Caco-2 (cell line): ENCODE results near the gene MFNG. TPM values are rescaled to one million over a fixed set of nuclear protein-coding genes. Genes with fewer than 3 reads are reported as not detected.
"Not testable (repeated sequence)": the region's sequence is repeated elsewhere in the genome, so short reads cannot be mapped to it uniquely, and the experiment has no call there.

Experiments
- BruUV-seq: library from RNA; stranded (reverse); fragments of 400-500 nt; replicated peaks from 2 replicates; lab custom pipeline; 2021; lab: Mats Ljungman, UMichigan
- CTCF ChIA-PET: fragments of 300-600 bp; sonication (Branson Sonifier 250); formaldehyde crosslinking; loops from one replicate; lab custom pipeline; 2022; ENCODE audit warnings: antibody characterized with exemption; lab: Charles Lee
- POLR2A ChIA-PET: fragments of 300-600 bp; sonication (Branson Sonifier 250); formaldehyde crosslinking; loops from one replicate; lab custom pipeline; 2022; ENCODE audit warnings: antibody characterized with exemption; lab: Charles Lee
- DNase-seq, 2 experiments: peaks; one replicate each; pipeline versions ENCODE4 v3.0.0 to v3.0.0-alpha.2; 2020 to 2022
- H3K27me3 ChIP-seq: replicated peaks from 2 replicates; pipeline ENCODE4 v1.6.0; 2011; ENCODE audit warnings: low read length; ENCODE audit not compliant: control insufficient read depth, insufficient read depth
- H3K36me3 ChIP-seq: 2 replicates; pipeline ENCODE4 v1.5.1; 2011; ENCODE audit warnings: low read length; ENCODE audit not compliant: control insufficient read depth, insufficient read depth
- H3K4me1 ChIP-seq: fragments of 250-450 bp; sonication (Bioruptor Pico); 2 replicates; pipeline ENCODE4 v1.5.1; 2020; ENCODE audit warnings: mild to moderate bottlenecking
- H3K4me3 ChIP-seq: 2 replicates; pipeline ENCODE4 v1.5.1; 2011; ENCODE audit warnings: low read depth, mild to moderate bottlenecking, control low read depth, low read length
- H3K9me3 ChIP-seq: fragments of 250-450 bp; sonication (Bioruptor Pico); 2 replicates; pipeline ENCODE4 v1.5.1; 2020; ENCODE audit warnings: mild to moderate bottlenecking, moderate library complexity
- H3K27ac Mint-ChIP-seq: one replicate; pipeline ENCODE4 v1.8.0; 2022; ENCODE audit warnings: mixed read lengths; ENCODE audit not compliant: unreplicated experiment
- H3K27me3 Mint-ChIP-seq: one replicate; pipeline ENCODE4 v1.8.0; 2022; ENCODE audit warnings: mixed read lengths; ENCODE audit not compliant: insufficient read depth, unreplicated experiment
- H3K36me3 Mint-ChIP-seq: one replicate; pipeline ENCODE4 v1.8.0; 2022; ENCODE audit warnings: mild to moderate bottlenecking, mixed read lengths; ENCODE audit not compliant: insufficient read depth, unreplicated experiment
- H3K4me1 Mint-ChIP-seq: one replicate; pipeline ENCODE4 v1.8.0; 2022; ENCODE audit warnings: low read depth, mixed read lengths; ENCODE audit not compliant: unreplicated experiment
- H3K4me3 Mint-ChIP-seq: one replicate; pipeline ENCODE4 v1.8.0; 2022; ENCODE audit warnings: mild to moderate bottlenecking, moderate library complexity, mixed read lengths; ENCODE audit not compliant: unreplicated experiment
- H3K9me3 Mint-ChIP-seq: one replicate; pipeline ENCODE4 v1.8.0; 2022; ENCODE audit warnings: mixed read lengths; ENCODE audit not compliant: unreplicated experiment
- CTCF ChIP-seq, 2 experiments: fragments of 200-600 bp in 1 of 2; IDR thresholded peaks; 1 replicate in 1 of 2; 2 replicates in 1 of 2; pipeline versions ENCODE4 v1.5.1 to v1.8.0; 2011 to 2022; ENCODE audit warnings: antibody characterized with exemption in 1 of 2, control low read depth in 1 of 2, inconsistent platforms in 1 of 2, low read depth in 1 of 2, low read length in 1 of 2, mild to moderate bottlenecking in 1 of 2, moderate library complexity in 1 of 2; ENCODE audit not compliant: insufficient read depth in 1 of 2, severe bottlenecking in 1 of 2, unreplicated experiment in 1 of 2
- intact Hi-C: fragments of 100-400 bp; cut with micrococcal nuclease; formaldehyde crosslinking; loops from one replicate; pipeline ENCODE4 v1.10.0; 2022; ENCODE audit not compliant: unreplicated experiment
- total RNA-seq: library from RNA; stranded (reverse); gene quantifications from 2 replicates; pipeline ENCODE4 v1.2.3, GENCODE V29; 2022

The MFNG gene
- total RNA-seq, 1 experiment from 2014 or later: 3.6 TPM

DNA sequence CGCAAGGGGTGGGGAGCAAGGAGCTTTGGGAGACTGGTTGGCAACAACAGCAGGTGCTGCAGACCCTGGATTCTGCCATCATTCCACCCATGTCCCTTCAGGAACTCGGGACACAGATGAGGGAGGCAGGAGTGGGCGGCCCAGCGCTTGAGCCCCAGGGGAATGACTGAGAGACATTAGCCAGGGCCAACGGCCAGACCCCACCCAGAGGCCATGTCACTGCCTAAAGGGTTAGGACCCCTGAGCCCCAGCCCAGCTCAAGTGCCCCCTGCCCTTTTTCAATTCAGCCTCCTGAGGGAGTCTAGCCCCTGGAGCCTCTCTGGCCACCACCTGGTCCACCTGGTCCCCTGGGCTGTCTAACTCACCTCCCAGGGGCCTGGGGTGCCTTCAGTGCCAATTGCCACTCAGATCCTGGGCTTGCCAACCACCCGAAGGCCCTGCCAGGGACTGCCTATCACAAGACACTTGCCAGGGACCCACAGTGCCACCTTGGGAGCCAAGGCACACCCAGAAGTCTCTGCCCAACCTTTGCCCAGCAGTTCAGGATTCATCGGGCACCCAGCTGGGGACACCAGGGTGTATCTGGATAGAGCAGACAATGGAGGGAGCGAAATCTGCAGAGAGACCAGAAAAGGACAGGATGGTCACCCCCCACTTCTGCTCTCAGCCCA lies 16.6 kb downstream of the MFNG start:
- TF ChIP-seq CTCF (IDR thresholded peaks at IDR 0.05; ENCODE audit: insufficient read depth in 1 of 2, low read depth in 1 of 2, low read length in 1 of 2, severe bottlenecking in 1 of 2, unreplicated experiment in 1 of 2): no peak
- Histone ChIP-seq H3K36me3 (no peaks in the 10 kb centered on the region), H3K27me3 (no peaks in the 10 kb centered on the region), H3K4me3 (no peak overlapping the region), H3K4me1 (no peaks in the 10 kb centered on the region), H3K9me3 (no peaks in the 10 kb centered on the region)
- Mint-ChIP-seq H3K4me3 (no peak overlapping the region), H3K27ac (no peak overlapping the region), H3K36me3 (peaks cover 2% of the 10 kb centered on the region), H3K4me1 (no peaks in the 10 kb centered on the region), H3K9me3 (no peaks in the 10 kb centered on the region), H3K27me3 (no peaks in the 10 kb centered on the region)
- intact Hi-C loops: no loop called here
- ChIA-PET POLR2A (no interaction called here), CTCF (interaction anchor here (0.6 to 1.0 kb wide), 2 partner anchors 33 to 124 kb away, joined by 4 to 5 read pairs; no protein-coding TSS in a partner anchor)
- BruUV-seq: no TSS peak
- no peak for DNase-seq

- H3K27me3 ChIP-seq, H3K4me1 Mint-ChIP-seq, DNase-seq, H3K36me3 Mint-ChIP-seq, H3K36me3 ChIP-seq, H3K4me3 ChIP-seq, BruUV-seq, intact Hi-C loops, H3K4me3 Mint-ChIP-seq, POLR2A ChIA-PET, H3K4me1 ChIP-seq, H3K9me3 Mint-ChIP-seq, H3K9me3 ChIP-seq, H3K27me3 Mint-ChIP-seq, H3K27ac Mint-ChIP-seq: not testable (repeated sequence)
- CTCF ChIA-PET: interaction anchor here (0.6 kb wide), 1 partner anchor 90 kb away, joined by 4 read pairs; no protein-coding TSS in a partner anchor
Observed at GRCh38 chr22:37468201-37468695, 17.9 kb downstream of the MFNG start.

GRCh38 chr22:37467391-37467955 lies 18.7 kb downstream of the MFNG start:
- Histone ChIP-seq H3K27me3 (no peaks in the 10 kb centered on the region), H3K36me3 (no peaks in the 10 kb centered on the region), H3K4me1 (no peaks in the 10 kb centered on the region), H3K9me3 (no peaks in the 10 kb centered on the region), H3K4me3 (no peak overlapping the region)
- Mint-ChIP-seq H3K27me3 (no peaks in the 10 kb centered on the region), H3K4me1 (no peaks in the 10 kb centered on the region), H3K9me3 (no peaks in the 10 kb centered on the region), H3K27ac (no peak overlapping the region), H3K4me3 (no peak overlapping the region), H3K36me3 (no peaks in the 10 kb centered on the region)
- ChIA-PET CTCF (no interaction called here), POLR2A (no interaction called here)
- intact Hi-C loops: no loop called here
- BruUV-seq: no TSS peak
- no peak for DNase-seq
- no peak for TF ChIP-seq CTCF (IDR thresholded peaks at IDR 0.05; ENCODE audit: insufficient read depth in 1 of 2, low read depth in 1 of 2, low read length in 1 of 2, severe bottlenecking in 1 of 2, unreplicated experiment in 1 of 2)
